H9 (cell line): ENCODE data around the gene HTRA3. TPM values are rescaled to one million over a fixed set of nuclear protein-coding genes. Genes with fewer than 3 reads are reported as not detected.

Experiments used
- DNase-seq: peaks from one replicate; pipeline ENCODE4 v3.0.0-alpha.2; 2017
- H2AFZ ChIP-seq: one replicate; pipeline ENCODE4 v1.6.1; 2013; ENCODE audit warnings: mild to moderate bottlenecking, low read length, control low read depth, moderate library complexity
- H2AK5ac ChIP-seq: 2 replicates; pipeline ENCODE4 v1.6.1; 2013; ENCODE audit warnings: low read length, control low read depth, mixed read lengths; ENCODE audit not compliant: insufficient read length
- H2BK120ac ChIP-seq: one replicate; pipeline ENCODE4 v1.6.1; 2013; ENCODE audit warnings: low read depth, mild to moderate bottlenecking, low read length, control low read depth, inconsistent platforms; ENCODE audit not compliant: poor library complexity, severe bottlenecking
- H2BK12ac ChIP-seq: 2 replicates; pipeline ENCODE4 v1.6.1; 2013; ENCODE audit warnings: low read length, control low read depth, mixed read lengths, low read depth; ENCODE audit not compliant: insufficient read length
- H2BK15ac ChIP-seq: 2 replicates; pipeline ENCODE4 v1.6.1; 2013; ENCODE audit warnings: low read depth, low read length, control low read depth
- H2BK20ac ChIP-seq: one replicate; pipeline ENCODE4 v1.6.1; 2013; ENCODE audit warnings: low read depth, mild to moderate bottlenecking, low read length, control low read depth, inconsistent platforms; ENCODE audit not compliant: poor library complexity, severe bottlenecking
- H2BK5ac ChIP-seq: 2 replicates; pipeline ENCODE4 v1.6.1; 2013; ENCODE audit warnings: low read length, control low read depth, mixed read lengths; ENCODE audit not compliant: insufficient read length
- H3K14ac ChIP-seq: 2 replicates; pipeline ENCODE4 v1.6.1; 2013; ENCODE audit warnings: low read length, control low read depth; ENCODE audit not compliant: insufficient read depth
- H3K18ac ChIP-seq: 2 replicates; pipeline ENCODE4 v1.6.1; 2013; ENCODE audit warnings: low read depth, mild to moderate bottlenecking, mixed read lengths, low read length, control low read depth; ENCODE audit not compliant: insufficient read length
- H3K23ac ChIP-seq: 2 replicates; pipeline ENCODE4 v1.6.1; 2013; ENCODE audit warnings: low read length, control low read depth, mixed read lengths, low read depth; ENCODE audit not compliant: insufficient read length
- H3K23me2 ChIP-seq: 2 replicates; pipeline ENCODE4 v1.6.1; 2013; ENCODE audit warnings: low read depth, mild to moderate bottlenecking, mixed read lengths, low read length, control low read depth; ENCODE audit not compliant: insufficient read length, poor library complexity, severe bottlenecking
- H3K27ac ChIP-seq: 2 replicates; pipeline ENCODE4 v1.5.1; 2013; ENCODE audit warnings: low read length, control low read depth, mixed read lengths, low read depth; ENCODE audit not compliant: insufficient read length
- H3K27me3 ChIP-seq: 2 replicates; pipeline ENCODE4 v1.6.1; 2013; ENCODE audit warnings: low read length, control low read depth, inconsistent platforms; ENCODE audit not compliant: insufficient read depth
- H3K4ac ChIP-seq: 2 replicates; pipeline ENCODE4 v1.6.1; 2013; ENCODE audit warnings: low read depth, mild to moderate bottlenecking, control low read depth, inconsistent platforms, low read length, moderate library complexity
- H3K4me1 ChIP-seq: 2 replicates; pipeline ENCODE4 v1.6.1; 2013; ENCODE audit warnings: low read length, control low read depth, inconsistent platforms; ENCODE audit not compliant: insufficient read depth
- H3K4me2 ChIP-seq: 2 replicates; pipeline ENCODE4 v1.6.1; 2013; ENCODE audit warnings: low read length, control low read depth, mixed read lengths; ENCODE audit not compliant: insufficient read length, insufficient read depth
- H3K56ac ChIP-seq: 2 replicates; pipeline ENCODE4 v1.6.1; 2013; ENCODE audit warnings: low read depth, mild to moderate bottlenecking, mixed read lengths, low read length, control low read depth; ENCODE audit not compliant: insufficient read length
- H3K79me1 ChIP-seq: 2 replicates; pipeline ENCODE4 v1.6.1; 2013; ENCODE audit warnings: low read depth, mild to moderate bottlenecking, moderate library complexity, low read length, control low read depth, inconsistent platforms; ENCODE audit not compliant: insufficient read depth, poor library complexity, severe bottlenecking
- H3K79me2 ChIP-seq: 2 replicates; pipeline ENCODE4 v1.6.1; 2013; ENCODE audit warnings: low read length, control low read depth, inconsistent platforms; ENCODE audit not compliant: insufficient read depth
- H3K9ac ChIP-seq: 2 replicates; pipeline ENCODE4 v1.6.1; 2013; ENCODE audit warnings: low read length, control low read depth, mixed read lengths; ENCODE audit not compliant: insufficient read length; ENCODE audit errors: extremely low read depth
- H3K9me3 ChIP-seq: one replicate; pipeline ENCODE4 v1.6.1; 2013; ENCODE audit warnings: low read depth, low read length, inconsistent platforms; ENCODE audit not compliant: control insufficient read depth
- H3T11ph ChIP-seq: one replicate; pipeline ENCODE4 v1.6.1; 2013; ENCODE audit warnings: mild to moderate bottlenecking, low read length, control low read depth, inconsistent platforms
- H4K20me1 ChIP-seq: one replicate; pipeline ENCODE4 v1.6.1; 2013; ENCODE audit not compliant: control insufficient read depth, insufficient read length, insufficient read depth
- H4K5ac ChIP-seq: 2 replicates; pipeline ENCODE4 v1.6.1; 2013; ENCODE audit warnings: low read depth, mild to moderate bottlenecking, mixed read lengths, low read length, control low read depth; ENCODE audit not compliant: insufficient read length
- H4K8ac ChIP-seq: replicated peaks from 2 replicates; pipeline ENCODE4 v1.6.1; 2013; ENCODE audit warnings: low read length, control low read depth, mixed read lengths, low read depth; ENCODE audit not compliant: insufficient read length
- H4K91ac ChIP-seq: 2 replicates; pipeline ENCODE4 v1.6.1; 2013; ENCODE audit warnings: low read depth, mild to moderate bottlenecking, moderate library complexity, mixed read lengths, low read length, control low read depth; ENCODE audit not compliant: insufficient read length
- H3K27ac Mint-ChIP-seq, 3 experiments: 2 replicates in 2 of 3; 3 replicates in 1 of 3; pipeline ENCODE4 v1.8.0; 2020 to 2021; ENCODE audit warnings: mixed read lengths in 3 of 3, mild to moderate bottlenecking in 1 of 3, moderate library complexity in 1 of 3
- H3K27me3 Mint-ChIP-seq: 2 replicates; pipeline ENCODE4 v1.8.0; 2021; ENCODE audit warnings: low read depth, mild to moderate bottlenecking, moderate library complexity, mixed read lengths
- H3K36me3 Mint-ChIP-seq, 3 experiments: 2 replicates in 2 of 3; 3 replicates in 1 of 3; pipeline ENCODE4 v1.8.0; 2020 to 2021; ENCODE audit warnings: low read depth in 3 of 3, mixed read lengths in 3 of 3; ENCODE audit not compliant: insufficient read depth in 1 of 3
- H3K4me1 Mint-ChIP-seq, 2 experiments: 2 replicates each; pipeline ENCODE4 v1.8.0; 2020; ENCODE audit warnings: mixed read lengths in 2 of 2
- H3K4me3 Mint-ChIP-seq, 2 experiments: 2 replicates in 1 of 2; 3 replicates in 1 of 2; pipeline ENCODE4 v1.8.0; 2020 to 2021; ENCODE audit warnings: mild to moderate bottlenecking in 2 of 2, mixed read lengths in 2 of 2, moderate library complexity in 1 of 2
- H3K9me3 Mint-ChIP-seq, 2 experiments: 2 replicates in 1 of 2; 3 replicates in 1 of 2; pipeline ENCODE4 v1.8.0; 2020; ENCODE audit warnings: mild to moderate bottlenecking in 2 of 2, mixed read lengths in 2 of 2, moderate library complexity in 1 of 2
- CTCF ChIP-seq: fragments of 200-600 bp; sonication (generic); conservative IDR thresholded peaks from 3 replicates; pipeline ENCODE4 v1.8.0; 2021; ENCODE audit warnings: antibody characterized with exemption, mild to moderate bottlenecking
- WGBS: extraction: QIAGEN DNeasy Blood & Tissue Kit; methylation state at CpG from one replicate; pipeline ENCODE4 v1.1.7; 2013; ENCODE audit warnings: missing lambda C conversion rate, low lambda C conversion rate, mixed read lengths; ENCODE audit not compliant: insufficient read length; ENCODE audit errors: extremely low coverage; 5-methylcytosine and 5-hydroxymethylcytosine counted together
- total RNA-seq: library from RNA; stranded (reverse); gene quantifications from 2 replicates; pipeline ENCODE4 v1.2.1, GENCODE V29; 2021

The HTRA3 gene
- total RNA-seq, 1 experiment from 2014 or later, result 3.0 TPM

GRCh38 chr4:8322794-8323704 is 53.5 kb downstream of the HTRA3 start:
- Histone ChIP-seq H3K18ac (no peak overlapping the region), H3K4me1 (no peaks in the 10 kb centered on the region), H3K23ac (no peak overlapping the region), H3K23me2 (no peaks in the 10 kb centered on the region), H2AFZ (no peak overlapping the region), H3K9ac (no peak overlapping the region), H3T11ph (no peak overlapping the region), H3K79me2 (no peaks in the 10 kb centered on the region), H3K14ac (no peak overlapping the region; the same call in 1 of the 2 replicates), H3K27ac (no peak overlapping the region), H2BK12ac (no peak overlapping the region), H3K9me3 (no peaks in the 10 kb centered on the region), H3K79me1 (no peaks in the 10 kb centered on the region), H3K56ac (no peak overlapping the region), H2AK5ac (no peak overlapping the region), H3K4ac (no peak overlapping the region), H4K20me1 (no peaks in the 10 kb centered on the region), H4K8ac (no peak overlapping the region), H3K4me2 (no peak overlapping the region), H2BK15ac (no peak overlapping the region), H4K5ac (no peak overlapping the region), H2BK5ac (no peak overlapping the region), H3K27me3 (no peaks in the 10 kb centered on the region), H2BK20ac (no peak overlapping the region), H2BK120ac (no peak overlapping the region), H4K91ac (no peak overlapping the region)
- DNase-seq, result peak; percentile 16
- WGBS, result no CpG with 5 or more reads among the region's 9 CpGs
- no peak for TF ChIP-seq CTCF
- Mint-ChIP-seq H3K27me3 (peaks cover 11% of the 10 kb centered on the region), H3K9me3 (peaks cover 0 to 13% of the 10 kb centered on the region in 2 experiments; a peak in 2 of 5 replicates), H3K4me1 (peaks cover 0 to 7% of the 10 kb centered on the region in 2 experiments; a peak in 2 of 4 replicates), H3K27ac (no peak overlapping the region; a peak in 1 of 7 replicates), H3K4me3 (no peak overlapping the region), H3K36me3 (no peaks in the 10 kb centered on the region)
